Measurements from ENCODE around the gene CEP112. TPM values are rescaled to one million over a fixed set of nuclear protein-coding genes. Genes with fewer than 3 reads are reported as not detected.
"Not testable (repeated sequence)": the region's sequence is repeated elsewhere in the genome, so short reads cannot be mapped to it uniquely, and the experiment has no call there.

CEP112 gene
- polyA plus RNA-seq, 3 donors = 11.8 to 16.4 (median 13.8) TPM

DNA sequence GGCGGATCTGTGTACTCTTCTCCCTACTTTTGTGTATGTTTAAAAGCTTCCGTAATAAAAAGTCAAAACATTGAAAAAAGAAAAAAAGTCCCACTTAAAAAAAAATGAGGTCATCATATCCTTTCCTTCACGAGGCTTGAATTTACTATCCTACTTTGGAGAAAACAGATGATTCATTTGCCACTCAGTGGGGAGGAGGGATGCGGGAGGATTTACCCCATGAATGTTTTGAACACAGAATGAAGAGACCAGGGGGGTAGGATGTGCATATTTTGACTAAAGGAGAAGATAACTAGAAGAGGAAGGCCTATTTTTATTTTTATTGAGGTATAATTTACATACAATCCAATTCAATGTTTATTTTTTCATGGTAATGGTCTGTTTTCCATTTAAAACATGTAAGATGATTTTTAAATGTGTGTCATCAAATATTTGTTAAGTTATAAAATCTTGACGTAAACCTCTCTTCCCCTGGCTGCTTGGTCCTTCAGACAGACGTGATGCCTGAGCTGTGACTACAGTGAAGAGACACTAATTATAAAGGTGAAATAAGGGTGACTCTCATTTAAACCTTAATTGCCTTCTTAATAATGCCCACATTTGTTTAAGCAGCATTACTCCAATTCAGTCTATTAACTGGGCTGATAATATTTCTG, 495.1 kb downstream of the CEP112 start:
- no peak for DNase-seq (ENCODE audit: extremely low read depth in 1 of 11, low read depth in 9 of 11, low spot score in 4 of 11)

DNA sequence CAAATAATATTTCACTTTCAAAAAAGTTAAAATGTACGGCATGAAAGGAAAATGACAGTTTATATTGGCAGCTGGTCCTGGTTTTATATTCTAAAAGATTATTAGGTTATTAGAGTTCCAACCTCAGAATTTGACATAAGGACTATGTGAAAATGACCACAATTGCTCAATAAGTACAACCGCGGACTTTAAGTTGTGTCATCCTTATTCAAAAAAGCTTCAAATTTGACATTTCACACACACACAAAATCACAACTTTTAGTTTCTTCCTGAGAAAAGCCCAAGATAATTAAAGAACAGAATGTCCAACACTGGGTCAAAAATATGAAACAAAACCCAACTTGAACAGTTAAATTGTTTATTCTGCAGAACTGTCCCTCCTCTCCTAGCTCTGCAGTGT, 497.3 kb downstream of the CEP112 start:
- DNase-seq (ENCODE audit: extremely low read depth in 1 of 11, low read depth in 9 of 11, low spot score in 4 of 11) = no peak

DNA sequence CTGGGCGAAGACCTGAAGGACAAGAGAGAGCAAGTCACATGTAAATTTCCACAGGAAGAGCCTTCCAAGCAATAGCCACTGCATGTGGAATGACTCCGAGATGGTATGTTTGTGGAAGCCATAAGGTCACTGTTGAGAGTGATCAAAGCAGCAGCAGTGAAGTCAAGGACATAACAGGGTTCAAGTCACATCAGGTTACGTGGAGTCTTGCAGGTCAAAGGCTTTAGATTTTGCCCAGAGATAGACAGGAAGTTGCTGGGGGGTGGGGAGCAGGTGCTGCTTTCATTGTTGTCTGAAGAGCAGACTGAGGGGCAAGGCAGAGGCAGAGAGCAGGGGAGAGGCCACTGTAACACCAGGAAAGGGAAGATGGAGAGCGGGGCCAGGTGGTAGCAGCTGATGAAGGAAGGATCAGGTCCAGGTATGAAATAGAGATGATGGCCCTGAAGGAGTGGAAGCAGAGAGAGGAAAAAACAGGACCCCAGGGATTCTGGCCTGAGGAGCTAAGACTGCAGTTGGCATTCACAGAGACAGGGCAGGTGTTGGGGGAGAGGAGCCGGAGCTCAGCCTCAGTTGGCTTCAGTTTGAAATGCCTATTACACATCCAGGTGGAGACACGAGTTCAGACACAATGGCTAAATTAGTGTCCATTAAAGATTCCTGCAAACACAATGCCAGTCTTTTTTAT, 501.2 kb downstream of the CEP112 start:
- no peak for DNase-seq (ENCODE audit: extremely low read depth in 1 of 11, low read depth in 9 of 11, low spot score in 4 of 11)

DNA sequence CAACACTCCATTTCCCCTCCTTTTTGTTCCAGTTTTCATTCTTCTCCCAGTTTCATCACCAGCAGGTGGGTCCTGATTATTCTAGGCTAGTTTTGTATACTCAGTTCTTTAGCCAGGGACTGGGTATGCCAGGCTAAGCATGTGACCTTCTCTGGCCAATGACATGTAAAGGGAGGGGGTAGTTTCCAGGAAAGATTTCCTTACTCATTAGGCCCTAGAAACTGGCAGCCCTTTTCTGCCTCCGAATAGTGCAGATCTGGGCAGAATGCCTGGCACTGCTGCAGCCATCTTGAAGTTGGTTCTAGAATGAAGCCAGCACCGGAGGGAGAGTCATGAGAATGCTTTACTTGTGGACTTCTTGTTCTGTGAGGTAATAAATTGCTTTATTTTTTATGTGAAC, 503.6 kb downstream of the CEP112 start:
- DNase-seq (ENCODE audit: extremely low read depth in 1 of 11, low read depth in 9 of 11, low spot score in 4 of 11) = no peak

DNA sequence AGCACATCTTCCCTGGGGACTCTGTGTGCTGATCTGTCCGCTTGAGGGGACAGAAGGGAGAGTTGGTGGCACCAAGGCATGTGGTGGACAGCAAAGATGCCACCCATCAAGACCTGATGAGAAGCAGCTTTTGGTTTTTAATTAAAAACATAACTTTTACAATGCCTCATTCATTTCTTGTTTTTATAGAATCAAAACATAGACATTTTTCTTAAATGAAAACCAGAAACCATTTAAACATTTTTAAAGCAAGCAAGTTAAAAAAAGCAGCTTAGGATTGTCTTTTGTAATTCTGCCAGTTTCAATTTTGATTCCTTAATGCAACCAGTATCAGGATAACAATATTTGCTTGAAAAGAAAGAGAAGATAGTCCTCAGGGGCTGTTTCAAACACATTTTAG, 506.8 kb downstream of the CEP112 start:
- no peak for DNase-seq (ENCODE audit: extremely low read depth in 1 of 11, low read depth in 9 of 11, low spot score in 4 of 11)

DNA sequence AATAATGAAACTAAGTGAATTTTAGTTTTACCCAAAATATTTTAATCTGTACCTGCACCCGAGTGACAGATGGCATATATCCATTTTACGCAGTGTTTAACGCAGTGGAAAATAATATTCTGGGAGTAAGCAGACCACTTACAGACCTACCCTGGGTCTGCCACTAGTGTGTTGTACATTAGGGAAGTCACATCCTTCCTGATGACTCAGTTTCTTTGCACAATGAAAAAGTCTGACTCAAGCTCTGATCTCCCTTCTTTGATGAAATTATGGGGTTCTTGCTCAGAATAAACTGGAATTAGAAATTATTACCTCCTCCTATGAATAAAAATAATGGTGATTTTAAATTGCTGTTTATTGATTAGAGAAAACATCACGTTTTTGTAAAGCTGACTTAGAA, 507.3 kb downstream of the CEP112 start:
- no peak for DNase-seq (ENCODE audit: extremely low read depth in 1 of 11, low read depth in 9 of 11, low spot score in 4 of 11)

DNA sequence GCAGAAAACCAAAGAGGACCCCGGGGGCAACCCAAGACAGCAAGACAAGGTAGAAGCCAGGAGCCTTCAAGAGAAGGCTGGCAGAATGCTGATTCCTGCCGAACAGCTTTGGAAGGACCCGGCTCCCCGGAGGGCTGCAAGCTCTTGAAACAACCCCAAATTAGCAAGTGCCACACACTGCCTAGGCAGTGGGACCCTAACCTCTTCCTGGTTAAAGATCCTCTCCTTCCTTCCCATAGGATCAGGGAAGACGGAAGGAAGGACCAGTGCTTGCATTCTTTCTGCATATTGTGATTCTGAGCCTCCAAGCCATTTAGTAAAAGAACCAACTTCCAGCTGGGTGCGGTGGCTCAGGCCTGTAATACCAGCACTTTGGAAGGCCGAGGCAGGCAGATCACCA, 508.5 kb downstream of the CEP112 start:
- DNase-seq (ENCODE audit: extremely low read depth in 1 of 11, low read depth in 9 of 11, low spot score in 4 of 11) = no peak

DNA sequence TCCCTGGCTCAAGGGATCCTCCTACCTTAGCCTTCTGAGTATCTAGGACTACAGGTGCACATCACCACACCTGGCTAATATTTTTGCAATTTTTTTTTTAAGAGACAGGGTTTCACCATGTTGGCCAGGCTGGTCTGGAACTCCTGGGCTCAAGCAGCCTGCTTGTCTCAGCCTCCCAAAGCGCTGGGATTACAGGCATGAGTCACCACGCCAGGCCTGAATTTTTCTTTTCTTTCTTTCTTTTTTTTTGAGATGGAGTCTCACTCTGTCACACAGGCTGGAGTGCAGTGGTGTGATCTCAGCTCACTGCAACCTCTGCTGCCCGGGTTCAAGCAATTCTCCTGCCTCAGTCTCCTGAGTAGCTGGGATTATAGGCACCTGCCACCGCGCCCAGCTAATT, 510.2 kb downstream of the CEP112 start:
- DNase-seq (ENCODE audit: extremely low read depth in 1 of 11, low read depth in 9 of 11, low spot score in 4 of 11) = not testable (repeated sequence)

DNA sequence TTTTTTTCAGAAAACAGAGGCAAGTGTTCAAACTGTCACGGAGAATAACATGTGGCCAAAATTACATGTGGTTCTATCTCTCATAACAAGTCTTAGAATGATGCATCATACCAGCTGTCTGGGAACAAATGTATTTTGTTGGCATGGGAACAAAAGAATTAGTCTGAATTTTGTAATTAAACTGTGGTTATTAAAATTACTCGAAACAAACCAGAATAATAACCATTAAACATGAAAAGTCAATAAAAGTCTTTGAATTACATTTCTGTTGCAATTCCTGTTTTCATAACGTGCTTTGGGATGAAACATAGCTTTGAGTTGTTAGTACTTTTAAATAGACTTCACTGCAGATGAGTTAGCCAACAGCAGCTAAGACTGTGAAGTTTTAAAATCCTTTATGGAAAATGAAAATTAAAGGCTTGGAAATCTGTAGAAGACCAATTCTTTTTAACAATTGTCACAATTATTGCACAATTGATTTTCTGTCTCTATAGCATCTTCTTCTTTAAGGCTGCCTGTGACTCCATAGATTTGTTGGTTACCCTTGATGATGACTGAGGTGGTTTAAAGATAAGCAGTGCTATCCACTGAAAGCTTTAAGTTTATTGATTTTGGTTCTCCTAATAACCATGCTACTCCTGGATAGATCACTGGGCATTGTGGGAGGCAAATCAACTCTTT, 512.6 kb downstream of the CEP112 start:
- DNase-seq (ENCODE audit: extremely low read depth in 1 of 11, low read depth in 9 of 11, low spot score in 4 of 11) = no peak

DNA sequence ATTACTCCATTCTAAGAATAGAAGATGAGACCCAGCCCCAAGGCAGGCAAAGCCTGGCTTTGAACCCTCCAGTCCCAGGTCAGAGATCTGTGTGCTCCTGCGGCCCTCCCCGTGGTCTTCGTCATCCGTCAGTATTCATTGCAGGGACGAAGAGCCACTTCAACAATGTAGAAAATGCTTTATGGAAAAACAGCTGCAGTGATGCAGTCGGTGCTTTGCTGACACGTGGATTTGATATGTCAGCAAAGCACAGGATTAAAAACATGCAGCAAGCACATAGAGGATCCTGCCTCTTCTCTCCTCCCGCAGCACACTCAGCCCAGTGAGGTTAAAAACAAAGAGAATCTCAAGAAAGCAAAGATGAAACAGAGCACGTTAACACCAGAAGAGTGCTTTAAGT, 513.4 kb downstream of the CEP112 start:
- no peak for DNase-seq (ENCODE audit: extremely low read depth in 1 of 11, low read depth in 9 of 11, low spot score in 4 of 11)

DNA sequence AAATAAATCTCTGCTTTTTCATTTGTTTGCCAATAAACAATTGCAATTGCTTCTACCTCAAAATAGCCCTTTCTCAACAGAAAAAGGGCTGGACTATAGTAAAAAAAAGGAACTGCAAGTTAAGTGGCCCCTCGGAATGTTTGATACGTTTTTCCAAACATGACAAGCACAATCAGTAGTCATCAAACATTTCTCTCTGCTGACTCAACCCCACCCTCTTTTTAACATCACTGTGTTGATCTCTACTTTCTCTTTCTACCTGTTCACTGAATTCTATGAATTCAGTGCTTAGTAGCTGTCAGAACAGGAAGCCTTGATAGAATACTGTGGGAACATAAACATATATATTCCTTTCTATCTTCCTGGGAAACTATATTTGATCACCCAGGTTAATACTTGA, 514.0 kb downstream of the CEP112 start:
- no peak for DNase-seq (ENCODE audit: extremely low read depth in 1 of 11, low read depth in 9 of 11, low spot score in 4 of 11)

DNA sequence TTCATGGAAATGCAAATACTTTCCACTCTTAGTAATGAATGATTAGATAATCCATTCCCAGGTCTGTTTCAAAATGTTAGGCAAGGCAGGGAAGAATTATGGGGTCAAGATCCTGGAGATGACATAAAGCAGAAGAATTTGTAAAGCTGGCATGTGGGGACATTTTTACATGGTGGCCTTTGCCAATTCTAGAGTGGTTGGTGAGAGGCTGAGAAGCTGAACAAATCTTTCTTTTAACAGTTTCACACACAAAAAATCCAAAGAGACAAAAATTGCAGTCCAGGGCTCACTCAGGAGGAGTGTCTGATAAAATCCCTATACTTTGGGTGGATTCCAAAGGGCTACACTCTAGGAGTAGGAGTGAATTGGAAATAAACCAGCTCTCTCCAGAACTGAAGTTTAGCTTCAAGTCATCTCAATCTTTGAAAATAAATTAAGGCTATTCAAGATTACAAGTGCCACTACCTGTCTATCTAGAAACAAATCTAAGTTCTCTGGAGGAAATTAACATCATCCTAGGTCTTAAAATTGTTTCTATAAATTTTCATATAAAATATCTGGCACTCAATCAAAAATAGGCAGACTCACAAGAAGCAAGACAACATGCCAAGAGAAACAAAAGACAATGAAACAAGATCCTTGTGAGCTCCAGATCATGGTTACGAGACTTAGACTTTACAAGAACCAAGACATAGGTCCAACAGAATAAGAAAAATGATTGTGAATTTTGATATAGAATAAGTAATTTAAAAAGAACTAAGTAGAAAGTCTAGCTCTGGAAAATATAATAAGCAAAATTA, 517.5 kb downstream of the CEP112 start:
- DNase-seq (ENCODE audit: extremely low read depth in 1 of 11, low read depth in 9 of 11, low spot score in 4 of 11) = no peak

DNA sequence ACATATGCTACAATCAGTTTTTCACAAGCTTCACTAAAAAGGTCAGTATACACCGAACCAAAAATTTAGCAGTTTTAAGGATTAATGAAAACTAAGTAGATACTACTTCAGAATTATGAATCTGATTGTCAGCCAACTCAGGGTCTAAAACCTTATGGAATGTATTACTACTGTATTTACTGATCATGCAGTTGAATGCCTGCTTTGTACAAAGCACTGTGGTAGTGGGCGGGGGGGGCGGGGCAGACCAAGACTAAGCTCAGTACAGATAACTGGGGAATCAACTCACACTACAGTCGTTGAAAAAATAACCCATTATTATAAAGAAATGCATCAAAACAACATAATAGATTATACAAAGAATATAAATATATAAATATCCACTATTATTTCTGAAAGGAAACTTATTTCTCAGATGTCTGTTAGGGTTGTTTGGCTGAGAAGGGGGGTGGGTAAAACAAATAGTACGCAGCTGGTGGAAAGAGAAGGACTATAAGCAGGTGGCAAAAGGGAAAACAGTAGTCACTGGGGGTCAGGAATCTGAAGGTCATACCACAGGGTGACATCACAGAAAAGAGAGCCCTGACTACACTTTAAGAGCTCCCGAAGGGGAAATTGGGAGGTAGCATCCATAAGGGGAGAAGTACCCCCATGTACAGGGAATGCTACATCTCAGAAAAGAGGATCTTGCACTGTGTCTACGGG, 521.1 kb downstream of the CEP112 start:
- no peak for DNase-seq (ENCODE audit: extremely low read depth in 1 of 11, low read depth in 9 of 11, low spot score in 4 of 11)

DNA sequence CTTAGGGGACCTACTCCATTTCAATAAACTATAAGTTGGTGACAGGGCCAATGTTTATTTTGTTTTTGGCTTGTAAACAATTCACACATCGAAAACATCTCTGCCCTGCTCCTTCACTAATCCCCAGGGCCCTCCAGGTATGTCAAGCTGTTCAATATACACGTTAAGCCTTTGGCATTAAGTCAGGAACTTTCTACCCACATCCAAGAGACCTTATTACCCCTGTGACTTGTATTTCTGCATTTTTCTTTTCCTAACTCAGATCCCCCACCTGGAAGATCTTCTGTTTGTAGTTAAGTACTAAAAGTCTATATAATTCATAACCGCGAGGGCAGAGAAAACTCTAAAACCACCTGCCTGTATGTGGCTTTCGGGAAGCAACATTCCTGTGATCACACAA, 523.7 kb downstream of the CEP112 start:
- DNase-seq (ENCODE audit: extremely low read depth in 1 of 11, low read depth in 9 of 11, low spot score in 4 of 11) = peak in 2 of 11 donors; percentile 1 to 8

DNA sequence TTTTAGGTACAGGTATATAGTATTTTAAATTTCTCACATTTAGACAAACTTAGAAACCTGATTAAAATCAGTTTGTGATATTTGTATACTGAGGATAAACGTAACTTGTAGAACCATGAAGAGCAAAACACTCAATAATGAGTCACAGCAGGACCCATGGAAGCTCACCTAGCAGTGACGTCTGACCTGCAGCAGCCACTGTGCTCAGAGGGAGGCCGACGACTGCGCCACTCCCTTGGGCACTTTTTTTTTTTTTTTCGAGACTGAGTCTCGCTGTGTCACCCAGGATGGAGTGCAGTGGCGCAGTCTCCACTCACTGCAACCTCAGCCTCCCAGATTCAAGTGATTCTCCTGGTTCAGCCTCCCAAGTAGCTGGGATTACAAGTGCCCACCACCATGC, 524.3 kb downstream of the CEP112 start:
- DNase-seq (ENCODE audit: extremely low read depth in 1 of 11, low read depth in 9 of 11, low spot score in 4 of 11) = no peak

DNA sequence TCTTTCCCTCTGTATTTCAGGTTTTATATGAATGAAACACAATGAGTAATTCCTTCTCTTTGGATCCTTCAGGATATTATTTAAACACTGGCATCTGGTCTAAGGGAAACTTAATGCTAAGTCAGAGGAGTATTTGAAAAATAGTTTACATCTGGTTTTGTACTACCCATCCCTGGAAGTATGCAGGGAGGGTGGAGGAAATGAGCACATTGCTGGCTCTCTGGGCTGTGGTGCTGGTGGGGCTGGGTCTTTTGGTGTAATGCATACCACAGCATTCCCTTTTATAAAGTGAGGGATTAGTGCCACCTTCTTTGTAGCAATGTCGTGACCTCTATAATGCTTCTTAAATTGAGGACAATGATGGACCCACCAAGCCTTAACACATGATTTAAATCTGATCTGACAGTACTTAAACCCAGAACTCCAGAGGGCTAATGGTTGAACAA, 525.0 kb downstream of the CEP112 start:
- no peak for DNase-seq (ENCODE audit: extremely low read depth in 1 of 11, low read depth in 9 of 11, low spot score in 4 of 11)

DNA sequence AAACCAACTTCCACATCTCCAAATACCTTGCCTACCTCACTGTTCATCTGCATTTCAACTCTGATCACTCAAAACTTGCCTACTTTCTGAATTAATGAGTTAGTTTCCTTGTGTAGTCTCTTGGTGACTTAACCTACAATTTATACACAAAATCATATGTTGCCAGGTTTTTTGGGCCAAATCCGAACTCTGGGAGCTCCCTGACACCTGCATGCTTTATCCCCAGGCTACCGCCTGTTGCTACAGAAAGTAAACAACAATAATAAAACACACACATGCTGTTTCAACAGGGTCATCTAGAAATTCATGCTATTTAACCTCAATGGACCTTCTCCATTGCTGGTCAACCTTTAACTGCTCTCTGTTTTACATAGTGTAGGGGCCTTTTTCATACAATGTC, 526.0 kb downstream of the CEP112 start:
- DNase-seq (ENCODE audit: extremely low read depth in 1 of 11, low read depth in 9 of 11, low spot score in 4 of 11) = no peak

DNA sequence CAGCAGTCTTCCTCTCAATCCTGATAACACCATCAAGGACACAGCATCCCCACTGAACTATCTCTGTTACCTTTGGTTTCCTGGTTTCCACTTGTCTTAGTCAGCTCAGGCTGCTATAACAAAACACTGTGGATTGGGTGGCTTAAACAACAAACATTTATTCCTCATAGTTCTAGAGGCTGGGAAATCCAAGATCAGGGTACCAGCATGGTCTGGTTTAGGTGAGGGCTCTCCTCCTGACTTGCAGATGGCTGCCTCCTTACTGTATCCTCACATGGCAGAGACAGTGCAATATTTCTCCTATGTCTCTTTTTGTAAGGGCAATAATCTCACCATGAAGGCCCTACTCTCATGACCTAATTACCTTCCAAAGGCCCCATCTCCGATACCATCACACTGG, 527.2 kb downstream of the CEP112 start:
- DNase-seq (ENCODE audit: extremely low read depth in 1 of 11, low read depth in 9 of 11, low spot score in 4 of 11) = no peak

DNA sequence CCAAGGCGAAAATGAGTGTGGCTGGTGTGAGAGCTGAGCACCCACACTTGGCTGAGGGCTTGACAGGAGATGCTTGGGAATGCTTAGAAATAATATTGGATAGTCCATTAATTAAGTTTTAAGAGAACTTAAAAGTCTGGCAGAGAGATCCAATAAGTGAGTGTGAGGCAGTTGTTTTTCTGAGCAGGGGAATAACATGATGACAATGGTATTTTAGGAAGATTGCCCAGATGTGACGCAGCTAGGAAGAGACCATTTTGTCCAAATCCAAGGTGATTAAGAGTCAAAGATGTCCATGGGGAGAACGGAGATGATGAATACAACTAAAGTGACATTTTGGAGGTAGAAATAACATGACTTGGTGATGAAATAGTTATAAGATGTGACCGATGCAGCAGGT, 527.7 kb downstream of the CEP112 start:
- no peak for DNase-seq (ENCODE audit: extremely low read depth in 1 of 11, low read depth in 9 of 11, low spot score in 4 of 11)

Measured in renal cortex interstitium (tissue), 11 donors.